ENCODE data around the gene ECT2L.

Gene ECT2L

DNA sequence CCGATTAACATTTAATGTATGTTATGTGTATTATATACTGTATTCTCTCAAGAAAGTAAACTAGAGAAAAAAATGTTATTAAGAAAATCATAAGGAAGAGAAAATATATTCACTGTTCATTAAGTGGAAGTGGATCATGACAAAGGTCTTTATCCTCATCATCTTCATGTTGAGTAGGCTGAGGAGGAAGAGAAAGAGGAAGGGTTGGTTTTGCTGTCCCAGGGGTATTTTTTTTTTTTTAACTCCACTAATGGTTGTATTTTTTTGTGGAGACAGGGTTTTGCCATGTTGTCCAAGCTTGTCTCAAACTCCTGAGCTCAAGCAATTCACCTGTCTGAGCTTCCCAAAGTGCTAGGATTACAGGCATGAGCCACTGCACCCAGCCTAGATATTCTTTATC is 11.0 kb downstream of the ECT2L start:
- no peak for DNase-seq (ENCODE audit: extremely low read depth, insufficient read length)
- H3K27me3 ChIP-seq (replicated peaks; ENCODE audit: control insufficient read depth, insufficient read depth, low read length): no peaks in the 10 kb centered on the region; the same call in 1 of the 2 replicates
- no peaks in the 10 kb centered on the region for H3K36me3 ChIP-seq (ENCODE audit: control insufficient read depth, insufficient read depth, low read length)
- TF ChIP-seq CTCF (IDR thresholded peaks at IDR 0.05; ENCODE audit: insufficient read depth, low read length, poor library complexity, severe bottlenecking): no peak
- H3K4me3 ChIP-seq (replicated peaks; ENCODE audit: low read depth, low read length): no peak overlapping the region

- H3K4me3 ChIP-seq (replicated peaks; ENCODE audit: low read depth, low read length): no peak overlapping the region
- TF ChIP-seq CTCF (IDR thresholded peaks at IDR 0.05; ENCODE audit: insufficient read depth, low read length, poor library complexity, severe bottlenecking): no peak
- H3K36me3 ChIP-seq (ENCODE audit: control insufficient read depth, insufficient read depth, low read length): no peaks in the 10 kb centered on the region
- no peak for DNase-seq (ENCODE audit: extremely low read depth, insufficient read length)
- H3K27me3 ChIP-seq (replicated peaks; ENCODE audit: control insufficient read depth, insufficient read depth, low read length): no peaks in the 10 kb centered on the region; the same call in 1 of the 2 replicates
Observed at GRCh38 chr6:138809677-138810076, 13.8 kb downstream of the ECT2L start.

GRCh38 chr6:138811866-138812265 is 16.0 kb downstream of the ECT2L start:
- no peaks in the 10 kb centered on the region; the same call in 1 of the 2 replicates for H3K27me3 ChIP-seq (replicated peaks; ENCODE audit: control insufficient read depth, insufficient read depth, low read length)
- no peak for DNase-seq (ENCODE audit: extremely low read depth, insufficient read length)
- no peak for TF ChIP-seq CTCF (IDR thresholded peaks at IDR 0.05; ENCODE audit: insufficient read depth, low read length, poor library complexity, severe bottlenecking)
- no peak overlapping the region for H3K4me3 ChIP-seq (replicated peaks; ENCODE audit: low read depth, low read length)
- no peaks in the 10 kb centered on the region for H3K36me3 ChIP-seq (ENCODE audit: control insufficient read depth, insufficient read depth, low read length)

DNA sequence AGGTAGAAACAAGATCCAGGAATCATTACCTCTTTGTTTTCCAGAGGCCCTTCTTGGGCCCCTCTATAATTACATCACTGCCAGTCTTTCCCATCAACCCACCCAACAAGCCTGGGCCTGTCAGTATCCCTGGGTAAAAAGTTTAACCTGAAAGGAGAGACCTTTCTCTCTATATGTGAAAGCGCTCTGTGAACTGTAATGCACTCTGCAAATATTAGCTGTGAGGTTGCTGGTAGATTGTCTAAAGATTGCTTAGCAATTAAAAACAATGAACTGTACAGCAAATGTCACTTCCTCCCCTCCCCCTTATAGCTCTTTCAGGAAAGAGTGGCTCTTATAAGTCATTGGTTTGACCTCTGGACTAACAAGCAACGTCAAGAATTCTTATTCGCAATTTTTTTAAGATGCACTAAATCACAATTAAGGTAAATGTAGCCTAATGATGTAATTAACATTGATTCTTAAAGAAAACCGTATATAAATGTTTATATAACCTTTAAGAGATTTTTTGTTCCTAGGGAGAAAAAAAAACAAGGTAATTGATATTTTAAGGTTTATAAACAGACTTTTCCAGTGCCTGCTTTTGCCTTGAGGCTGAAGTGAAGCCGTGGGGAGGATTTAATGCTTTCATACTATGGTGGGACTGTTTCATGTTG is 18.4 kb downstream of the ECT2L start:
- H3K27me3 ChIP-seq (replicated peaks; ENCODE audit: control insufficient read depth, insufficient read depth, low read length): no peaks in the 10 kb centered on the region; the same call in 1 of the 2 replicates
- no peak for DNase-seq (ENCODE audit: extremely low read depth, insufficient read length)

GRCh38 chr6:138815221-138815620 is 19.3 kb downstream of the ECT2L start:
- no peaks in the 10 kb centered on the region for H3K36me3 ChIP-seq (ENCODE audit: control insufficient read depth, insufficient read depth, low read length)
- TF ChIP-seq CTCF (IDR thresholded peaks at IDR 0.05; ENCODE audit: insufficient read depth, low read length, poor library complexity, severe bottlenecking): no peak
- H3K27me3 ChIP-seq (replicated peaks; ENCODE audit: control insufficient read depth, insufficient read depth, low read length): no peaks in the 10 kb centered on the region; the same call in 1 of the 2 replicates
- DNase-seq (ENCODE audit: extremely low read depth, insufficient read length): no peak
- H3K4me3 ChIP-seq (replicated peaks; ENCODE audit: low read depth, low read length): no peak overlapping the region

More for the DNA sequence above, 18.4 kb downstream of the ECT2L start:
- no peak for TF ChIP-seq CTCF (IDR thresholded peaks at IDR 0.05; ENCODE audit: insufficient read depth, low read length, poor library complexity, severe bottlenecking)
- H3K4me3 ChIP-seq (replicated peaks; ENCODE audit: low read depth, low read length): no peak overlapping the region
- no peaks in the 10 kb centered on the region for H3K36me3 ChIP-seq (ENCODE audit: control insufficient read depth, insufficient read depth, low read length)

Data from GM06990 (cell line).